ENCODE results near the gene WASL.

- TF ChIP-seq POLR2A (IDR thresholded peaks at IDR 0.05; ENCODE audit: low read length): no peak
- TF ChIP-seq GATA1 (IDR thresholded peaks at IDR 0.05; ENCODE audit: low read depth, low read length): no peak
Observed at GRCh38 chr7:123719197-123719721, 29.5 kb downstream of the WASL start.

Data from erythroblast (primary cell).